Stimulated activated CD4-positive, alpha-beta T cell treated with anti-CD3 and anti-CD28 coated beads, TNF-alpha, amount 100 ng/mL, for 4 hours (primary cell): ENCODE data around the gene CDR2.
"Not testable (repeated sequence)": the region's sequence is repeated elsewhere in the genome, so short reads cannot be mapped to it uniquely, and the experiment has no call there.

Experiments used
- DNase-seq, 3 experiments: peaks; one replicate each; pipeline ENCODE4 v3.0.0-alpha.2; 2020; ENCODE audit warnings: low read depth in 3 of 3

The CDR2 gene

GRCh38 chr16:22374311-22375116 lies at the start of gene CDR2:
TSS of gene CDR2 (minus strand) at chr16:22374619. CDS start at chr16:22374309, 310 bp downstream.
- DNase-seq = peak; percentile 92 to 97 (median 96)

- DNase-seq = no peak
These were observed 49.3 kb upstream of the CDR2 start for GRCh38 chr16:22423716-22424115.

GRCh38 chr16:22421136-22421535 lies 46.7 kb upstream of the CDR2 start:
- no peak for DNase-seq

DNA sequence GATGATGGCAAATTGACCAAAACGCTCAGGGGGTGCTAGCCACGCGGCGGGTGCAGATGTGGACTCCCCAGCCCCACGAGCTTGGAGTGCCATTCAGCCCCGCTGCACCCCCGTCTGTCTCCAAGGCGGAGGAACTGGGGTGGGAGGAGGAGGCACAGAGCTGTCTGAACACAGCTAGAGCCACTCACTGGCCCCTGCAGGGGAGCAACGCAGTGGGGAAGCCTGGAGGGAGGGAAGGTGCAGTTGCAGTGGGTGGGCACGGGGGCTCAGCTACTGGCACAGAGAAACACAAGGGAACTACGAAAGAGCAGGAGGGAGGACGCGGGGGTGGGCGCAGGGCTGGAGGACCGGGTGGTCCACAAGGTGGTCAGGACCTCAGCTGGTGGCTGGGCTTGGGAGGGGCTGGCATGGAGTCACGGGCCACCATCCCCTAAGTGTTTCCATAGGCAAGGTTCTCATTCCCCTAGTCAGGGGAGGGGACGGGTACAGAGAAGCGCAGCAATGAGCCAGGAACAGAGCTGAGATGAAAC lies 46.3 kb upstream of the CDR2 start:
- DNase-seq = no peak

- DNase-seq = no peak
These were observed 45.5 kb upstream of the CDR2 start for GRCh38 chr16:22419908-22420307.

DNA sequence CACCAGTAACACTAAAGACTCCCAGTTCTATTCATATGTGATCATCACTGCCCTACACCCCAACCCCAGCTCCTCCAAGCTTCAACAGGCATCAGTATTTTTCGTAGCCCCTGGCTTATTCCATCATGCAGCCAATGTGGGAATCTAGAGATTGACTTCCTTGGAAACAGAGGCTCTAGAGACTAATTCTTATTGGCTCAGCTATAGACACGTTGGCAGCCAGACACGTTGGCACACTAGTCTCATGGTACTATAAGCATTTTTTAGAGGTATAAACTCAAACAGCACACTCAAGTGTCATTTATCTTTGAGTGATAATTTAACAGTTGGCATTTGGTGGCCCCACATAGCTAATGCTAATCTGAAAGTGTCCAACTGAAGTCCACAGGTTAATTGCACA lies 44.4 kb upstream of the CDR2 start:
- DNase-seq = no peak

GRCh38 chr16:22417798-22418197 lies 43.4 kb upstream of the CDR2 start:
- DNase-seq = not testable (repeated sequence)

DNA sequence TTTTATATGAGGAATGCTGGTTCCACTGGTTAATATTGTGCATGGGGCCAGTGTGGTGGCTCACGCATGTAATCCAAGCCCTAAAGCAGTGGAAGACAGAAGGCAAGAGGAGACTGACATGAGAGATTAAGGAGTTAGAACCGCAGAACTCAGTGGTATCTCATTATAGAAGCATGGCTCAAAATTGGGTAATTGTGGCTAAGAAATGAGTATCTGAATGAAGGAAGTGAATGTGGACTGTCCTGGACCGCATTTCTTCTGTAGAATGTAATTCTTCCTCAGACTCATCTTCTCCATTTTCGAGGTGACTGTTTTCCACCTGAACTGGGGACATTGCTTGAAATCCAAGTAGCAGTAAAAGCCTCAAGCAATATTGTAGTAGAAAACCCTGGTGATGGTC lies 42.6 kb upstream of the CDR2 start:
- DNase-seq = no peak

DNA sequence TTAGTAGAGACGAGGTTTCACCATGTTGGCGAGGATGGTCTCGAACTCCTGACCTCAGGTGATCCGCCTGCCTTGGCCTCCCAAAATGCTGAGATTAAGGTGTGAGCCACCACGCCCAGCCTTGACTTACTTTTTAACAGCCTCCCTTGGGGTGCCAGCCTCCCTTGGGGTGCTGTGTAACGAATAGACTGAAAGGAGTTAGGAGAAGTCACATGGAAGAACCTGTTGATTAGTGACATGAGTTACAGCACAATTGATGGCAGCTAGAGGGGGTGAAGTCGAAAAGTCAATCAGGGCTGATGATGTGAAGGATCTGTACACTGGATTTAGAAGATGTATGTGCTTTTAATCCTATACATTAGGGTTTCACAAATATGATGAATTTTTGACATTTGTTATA lies 39.4 kb upstream of the CDR2 start:
- DNase-seq = no peak

- no peak for DNase-seq
These were observed 33.1 kb upstream of the CDR2 start for GRCh38 chr16:22407486-22407885.

DNA sequence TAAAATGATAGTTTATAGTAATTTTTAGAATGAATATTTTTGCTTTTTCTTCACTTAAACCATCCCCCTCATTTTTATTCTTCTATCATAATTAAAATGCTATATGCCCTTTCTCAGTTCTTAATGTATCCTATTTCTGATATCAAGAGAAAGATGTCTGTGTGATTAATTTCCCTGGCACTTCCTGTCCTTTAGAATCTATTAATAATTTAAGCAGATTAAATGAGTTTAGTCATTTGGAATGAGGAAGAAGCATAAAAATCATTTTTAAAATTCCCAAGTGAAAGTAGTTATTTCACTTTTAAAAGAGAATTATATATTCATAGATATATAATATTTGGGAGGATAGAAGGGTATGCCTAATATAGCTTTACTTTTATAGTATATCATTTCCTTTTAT lies 27.8 kb upstream of the CDR2 start:
- DNase-seq = no peak

DNA sequence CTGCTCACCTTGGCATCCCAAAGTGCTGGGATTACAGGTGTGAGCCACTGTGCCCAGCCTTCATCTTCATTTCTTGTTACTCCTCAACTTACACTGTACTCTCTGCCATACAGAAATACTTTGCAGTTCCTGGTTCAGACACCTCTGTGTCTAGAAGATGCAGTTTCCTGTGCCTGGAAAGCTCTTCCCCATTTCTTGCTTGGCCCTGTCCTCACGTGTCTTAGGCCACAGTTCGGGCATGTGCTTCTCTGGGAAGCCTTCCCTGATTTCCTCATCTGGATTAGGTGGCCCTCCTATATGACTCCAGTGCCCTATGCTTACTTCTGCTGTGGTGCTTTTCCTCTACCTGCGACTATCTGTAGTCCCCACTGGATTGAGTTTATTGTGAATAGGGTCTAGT lies 26.5 kb upstream of the CDR2 start:
- no peak for DNase-seq

GRCh38 chr16:22397931-22398330 lies 23.5 kb upstream of the CDR2 start:
- DNase-seq = no peak

DNA sequence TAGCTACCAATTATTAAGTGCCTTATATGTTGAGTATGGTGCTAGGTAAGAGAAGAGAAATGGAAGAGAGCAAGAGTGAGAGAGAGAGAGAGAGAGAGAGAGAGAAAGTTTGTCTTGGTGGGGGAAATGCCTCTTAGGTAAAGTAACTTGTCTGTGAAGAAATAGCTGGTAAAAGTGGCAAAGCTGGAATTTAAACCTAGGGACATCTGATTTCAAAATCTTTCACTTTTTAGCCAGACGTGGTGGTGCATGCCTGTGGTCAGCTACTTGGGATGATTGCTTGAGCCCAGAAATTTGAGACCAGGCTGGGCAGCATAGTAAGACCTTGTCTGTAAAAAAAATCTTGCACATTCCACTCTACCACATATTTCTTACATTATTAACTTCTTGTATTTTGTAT lies 23.0 kb upstream of the CDR2 start:
- DNase-seq = no peak

- DNase-seq = no peak
These were observed 21.5 kb upstream of the CDR2 start for GRCh38 chr16:22395960-22396359.

GRCh38 chr16:22394121-22394520 lies 19.7 kb upstream of the CDR2 start:
- no peak for DNase-seq

DNA sequence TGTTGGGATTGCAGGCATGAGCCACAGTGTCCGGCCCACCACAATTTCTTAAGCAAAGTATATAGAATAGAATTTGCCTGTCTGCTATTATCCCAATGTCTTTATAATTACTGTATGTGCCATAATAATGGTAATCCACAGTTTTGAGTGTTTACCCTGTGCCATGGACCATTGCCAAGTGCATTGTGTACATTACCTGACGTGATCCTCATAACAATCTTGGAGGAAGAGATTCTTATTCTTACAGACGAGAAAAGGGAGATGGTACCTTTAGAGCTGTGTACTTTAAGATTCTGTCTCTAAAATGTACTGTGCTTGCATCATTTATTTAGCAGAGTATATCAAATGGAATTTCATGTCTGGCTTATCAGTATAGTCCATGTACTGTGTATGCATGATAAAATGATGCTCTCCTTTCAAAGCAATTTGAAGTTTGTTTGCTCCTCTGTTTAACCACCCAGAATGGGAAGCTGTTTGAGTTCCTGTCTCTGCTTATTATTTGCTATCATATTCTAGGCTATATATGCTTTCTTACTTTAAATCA lies 13.8 kb upstream of the CDR2 start:
- no peak for DNase-seq

DNA sequence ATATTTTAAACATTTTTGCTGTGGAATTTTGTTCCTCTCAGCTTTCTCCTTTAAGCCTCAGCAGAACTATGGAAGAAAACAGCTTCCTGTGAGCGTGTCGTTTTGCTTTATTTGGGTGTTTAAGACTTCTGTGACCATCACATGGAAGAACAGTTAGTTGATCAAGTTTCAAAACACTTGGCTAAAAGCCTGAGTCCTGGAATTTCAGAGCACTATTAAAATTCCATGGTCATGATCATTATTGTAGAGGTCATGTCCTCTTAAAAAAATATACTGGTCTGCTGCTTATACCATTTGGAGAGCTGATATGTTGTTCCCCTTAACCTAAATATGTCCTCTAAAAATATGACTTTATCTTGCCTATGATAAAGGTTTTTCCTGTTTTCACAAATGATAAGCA lies 12.6 kb upstream of the CDR2 start:
- no peak for DNase-seq

DNA sequence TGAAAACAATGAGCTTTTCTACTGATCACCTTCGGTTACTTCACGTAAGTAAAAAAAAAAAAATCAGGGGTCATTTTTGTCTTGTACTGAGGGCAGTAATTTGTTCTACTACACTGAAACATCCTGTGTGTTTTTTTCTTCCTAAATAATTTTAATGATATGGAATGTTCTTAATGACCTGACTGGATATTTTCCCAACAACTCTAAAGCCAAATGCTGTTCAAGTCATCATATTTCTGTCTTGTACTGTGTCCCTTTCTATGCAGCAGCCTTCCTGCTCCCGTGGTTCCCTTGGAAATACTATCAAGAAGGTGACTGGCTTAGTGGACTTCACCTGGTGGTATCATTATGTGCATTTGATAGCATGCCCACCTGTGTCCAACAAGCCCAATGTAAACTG lies 10.8 kb upstream of the CDR2 start:
- DNase-seq = no peak

DNA sequence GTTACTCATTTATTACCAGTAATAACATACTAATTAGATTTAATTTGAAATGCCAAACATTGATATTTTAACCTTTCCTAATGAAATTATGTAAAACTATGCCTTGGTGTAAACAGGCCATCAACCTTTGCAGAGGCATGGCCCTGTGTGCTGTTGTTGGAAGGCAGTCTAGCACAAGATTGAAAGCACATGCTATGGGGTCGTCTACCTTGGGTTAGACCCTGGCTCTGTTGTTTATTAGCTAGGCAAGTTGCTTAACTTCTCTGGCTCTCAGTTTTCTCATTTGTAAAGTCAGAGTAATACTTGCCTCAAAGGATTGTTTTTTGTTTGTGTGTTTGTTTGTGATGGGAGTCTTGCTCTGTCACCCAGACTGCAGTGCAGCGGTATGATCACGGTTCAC lies 9.4 kb upstream of the CDR2 start:
- no peak for DNase-seq

DNA sequence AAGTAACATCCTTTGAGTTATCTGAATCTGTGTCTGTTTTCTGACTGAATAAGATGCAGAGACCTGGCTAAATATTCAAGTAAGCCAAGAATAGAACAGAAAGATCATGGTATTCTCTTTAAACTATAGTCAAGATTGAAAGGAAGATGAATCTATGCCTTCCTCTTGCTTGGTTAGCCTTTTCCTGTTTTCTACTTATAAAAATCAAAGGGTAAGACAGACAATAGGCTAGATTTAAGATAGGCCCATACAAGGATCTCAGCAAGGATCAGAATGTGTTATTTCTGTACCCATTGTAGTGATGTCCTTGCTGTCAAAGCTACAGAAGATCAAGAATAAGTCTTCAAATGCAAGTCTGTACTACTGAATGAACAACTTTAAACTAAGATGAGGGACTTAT lies 7.0 kb upstream of the CDR2 start:
- no peak for DNase-seq

- no peak for DNase-seq
These were observed 6.1 kb upstream of the CDR2 start for GRCh38 chr16:22380529-22380928.

GRCh38 chr16:22379656-22380055 lies 5.2 kb upstream of the CDR2 start:
- no peak for DNase-seq
